ENCODE data around the gene MICAL3. TPM values are rescaled to one million over a fixed set of nuclear protein-coding genes. Genes with fewer than 3 reads are reported as not detected.

Gene MICAL3
- polyA plus RNA-seq, 1 donor, result 36.1 TPM

DNA sequence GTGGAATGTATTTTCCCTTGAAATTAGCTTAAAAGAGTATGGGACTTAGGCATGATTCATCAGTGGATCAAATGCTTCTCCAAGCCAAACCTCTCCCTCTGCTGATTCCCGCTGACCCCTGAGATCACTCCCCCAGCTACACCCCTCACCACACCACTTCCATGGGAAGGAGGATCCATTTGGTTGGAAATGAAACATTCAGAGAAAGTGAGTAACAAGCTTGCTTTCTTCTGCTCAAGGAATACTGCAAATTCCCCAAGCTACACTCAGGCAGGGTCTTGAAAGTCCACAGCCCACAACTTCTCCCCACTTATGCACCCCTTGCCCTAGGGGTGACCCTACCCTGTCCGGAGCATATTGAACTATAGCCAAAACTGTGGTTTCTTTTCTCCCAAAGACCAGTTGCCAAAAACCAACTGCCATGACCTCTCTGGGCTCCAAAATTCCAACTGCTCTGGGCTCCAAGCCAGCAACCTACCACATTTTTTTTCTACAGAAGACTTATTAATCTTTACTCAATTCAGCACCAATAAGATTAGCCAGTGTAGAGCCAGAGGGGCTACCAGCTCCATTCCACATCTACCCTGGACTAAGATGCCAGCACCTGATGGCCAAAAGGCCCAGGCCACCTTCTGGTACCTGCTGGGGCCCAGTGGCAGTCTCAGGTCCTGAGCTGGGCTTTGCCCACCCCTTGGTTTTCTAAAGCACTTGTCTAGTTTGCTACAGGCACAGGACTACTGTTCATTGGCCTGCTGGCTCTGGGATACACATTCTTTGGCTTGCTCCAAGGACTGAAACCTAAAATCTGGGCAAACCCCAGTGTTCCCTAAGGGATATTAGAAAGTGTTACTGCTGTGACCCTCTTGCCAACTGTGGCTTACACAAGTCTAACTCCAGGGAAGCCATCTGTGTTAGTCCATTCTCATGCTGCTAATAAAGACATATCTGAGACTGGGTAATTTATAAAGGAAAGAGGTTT lies 101.1 kb downstream of the MICAL3 start:
- H3K27ac ChIP-seq (ENCODE audit: low read length), result no peak overlapping the region
- H3K4me3 ChIP-seq (ENCODE audit: low read length), result no peak overlapping the region
- no peak for DNase-seq
- WGBS (ENCODE audit: insufficient coverage, low lambda C conversion rate), result no CpG with 5 or more reads among the region's 2 CpGs
- H3K4me1 ChIP-seq (ENCODE audit: control insufficient read depth, insufficient read depth, low read length), result peaks cover 26% of the 10 kb centered on the region
- H3K36me3 ChIP-seq (ENCODE audit: control insufficient read depth, insufficient read depth, low read length), result no peaks in the 10 kb centered on the region
- no peaks in the 10 kb centered on the region for H3K9me3 ChIP-seq (ENCODE audit: control insufficient read depth, low read depth, low read length)
- no peaks in the 10 kb centered on the region for H3K27me3 ChIP-seq (ENCODE audit: control insufficient read depth, insufficient read depth, low read length)

DNA sequence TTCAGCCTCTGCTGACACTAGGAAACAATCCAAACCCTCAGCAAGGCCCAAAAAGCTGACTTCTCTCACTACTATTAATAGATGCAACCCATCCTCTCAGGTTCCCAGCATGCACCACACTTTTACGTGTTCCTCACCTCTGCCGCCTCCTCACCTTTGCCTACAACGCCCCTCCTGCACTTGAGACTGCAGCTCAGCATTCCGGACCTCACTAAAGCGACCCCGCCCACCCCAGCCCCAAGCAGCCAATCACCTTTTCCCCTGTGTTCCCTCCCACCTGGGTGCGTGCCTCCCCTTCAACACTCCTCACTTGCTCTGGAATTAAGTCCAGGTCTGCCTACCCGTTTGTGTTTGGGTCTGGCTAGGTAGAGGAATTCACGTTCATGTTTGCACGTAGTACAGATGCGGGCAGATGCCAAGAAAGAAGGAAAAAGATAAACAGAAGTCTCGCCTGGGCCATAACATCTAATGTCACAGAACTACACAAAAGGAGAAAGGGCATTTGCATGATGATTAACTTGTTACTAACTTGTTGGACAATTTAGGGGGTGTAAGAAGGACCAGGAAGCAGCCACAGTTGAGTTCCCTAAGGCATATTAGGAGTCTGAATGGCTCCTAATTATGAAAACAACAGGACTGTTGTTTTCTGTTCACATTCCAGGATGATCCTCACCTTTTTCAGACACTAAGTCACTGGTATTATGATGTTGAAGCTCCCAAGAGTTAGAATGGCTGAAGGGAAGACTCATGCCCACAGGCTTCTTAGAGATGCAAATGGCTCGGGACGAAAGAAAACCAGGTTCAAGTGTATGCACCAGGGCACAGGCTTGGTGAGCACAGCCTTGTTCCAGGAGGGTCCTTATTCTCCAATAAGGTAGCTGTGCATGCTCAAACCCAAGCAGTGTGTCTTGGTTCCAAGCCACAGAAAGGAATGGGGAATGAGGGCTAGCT lies 102.2 kb downstream of the MICAL3 start:
- Histone ChIP-seq H3K27ac (ENCODE audit: low read length) (peak overlapping the region; percentile 39), H3K4me1 (ENCODE audit: control insufficient read depth, insufficient read depth, low read length) (peaks cover 34% of the 10 kb centered on the region), H3K9me3 (ENCODE audit: control insufficient read depth, low read depth, low read length) (no peaks in the 10 kb centered on the region), H3K27me3 (ENCODE audit: control insufficient read depth, insufficient read depth, low read length) (no peaks in the 10 kb centered on the region), H3K4me3 (ENCODE audit: low read length) (no peak overlapping the region), H3K36me3 (ENCODE audit: control insufficient read depth, insufficient read depth, low read length) (no peaks in the 10 kb centered on the region)
- WGBS (ENCODE audit: insufficient coverage, low lambda C conversion rate), result no CpG with 5 or more reads among the region's 14 CpGs
- peak; percentile 81 to 91 for DNase-seq

DNA sequence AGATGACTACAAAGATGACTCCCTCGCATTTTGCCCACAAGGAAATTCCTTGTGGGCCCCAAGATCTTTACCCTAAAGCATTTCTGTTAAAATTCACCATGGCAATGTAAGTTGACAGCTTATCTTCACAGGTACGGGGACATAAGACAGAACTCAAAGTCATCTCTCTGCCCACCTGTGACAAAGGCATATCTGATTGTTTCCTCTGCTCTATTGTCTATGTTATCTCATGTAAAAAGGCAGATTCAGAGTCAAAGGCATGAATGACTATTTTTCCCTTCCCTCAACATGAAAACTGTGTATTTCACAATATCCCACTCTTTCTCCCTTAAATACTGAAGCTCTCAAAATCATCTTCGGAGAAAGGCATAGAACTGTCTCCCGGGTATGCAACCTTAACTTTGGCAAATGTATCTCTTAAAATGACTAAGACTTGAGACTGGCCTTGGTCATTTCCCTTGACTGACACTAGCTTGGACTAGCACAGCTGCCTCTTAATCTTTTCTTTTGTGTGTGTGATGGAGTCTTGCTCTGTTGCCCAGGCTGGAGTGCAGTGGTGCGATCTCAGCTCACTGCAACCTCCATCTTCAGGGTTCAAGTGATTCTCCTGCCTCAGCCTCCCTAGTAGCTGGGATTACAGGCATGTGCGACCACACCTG lies 103.2 kb downstream of the MICAL3 start:
- no peak overlapping the region for H3K4me3 ChIP-seq (ENCODE audit: low read length)
- H3K9me3 ChIP-seq (ENCODE audit: control insufficient read depth, low read depth, low read length), result no peaks in the 10 kb centered on the region
- WGBS (ENCODE audit: insufficient coverage, low lambda C conversion rate), result 40% methylated on average over 1 of the region's 6 CpGs
- no peak for DNase-seq
- H3K36me3 ChIP-seq (ENCODE audit: control insufficient read depth, insufficient read depth, low read length), result no peaks in the 10 kb centered on the region
- no peaks in the 10 kb centered on the region for H3K27me3 ChIP-seq (ENCODE audit: control insufficient read depth, insufficient read depth, low read length)
- H3K27ac ChIP-seq (ENCODE audit: low read length), result peak overlapping the region; percentile 43
- peaks cover 34% of the 10 kb centered on the region for H3K4me1 ChIP-seq (ENCODE audit: control insufficient read depth, insufficient read depth, low read length)

DNA sequence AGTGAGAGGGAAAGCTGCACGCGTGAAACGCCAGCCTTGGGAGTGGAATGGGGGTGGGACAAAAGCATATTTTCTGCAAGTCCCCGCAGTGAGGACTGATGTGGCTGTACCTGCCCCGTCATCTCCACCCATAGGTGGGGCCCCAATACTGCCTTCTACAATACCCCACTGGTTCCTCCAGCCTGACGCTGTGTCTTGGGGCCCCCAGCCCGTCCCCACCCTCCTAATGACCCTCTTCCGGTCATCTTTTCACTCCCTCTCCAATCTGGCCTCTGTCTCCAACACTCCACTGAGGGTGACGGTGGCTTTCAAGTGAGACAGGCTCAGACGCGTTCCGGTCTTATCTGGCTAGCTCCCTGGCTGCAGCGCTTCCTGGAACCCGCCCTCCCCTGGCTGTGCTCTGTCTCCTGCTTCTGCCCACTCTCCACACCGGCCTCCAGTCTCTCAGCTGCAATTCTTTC lies 104.2 kb downstream of the MICAL3 start:
- no peaks in the 10 kb centered on the region for H3K9me3 ChIP-seq (ENCODE audit: control insufficient read depth, low read depth, low read length)
- H3K27me3 ChIP-seq (ENCODE audit: control insufficient read depth, insufficient read depth, low read length), result no peaks in the 10 kb centered on the region
- peaks cover 34% of the 10 kb centered on the region for H3K4me1 ChIP-seq (ENCODE audit: control insufficient read depth, insufficient read depth, low read length)
- no CpG with 5 or more reads among the region's 15 CpGs for WGBS (ENCODE audit: insufficient coverage, low lambda C conversion rate)
- H3K4me3 ChIP-seq (ENCODE audit: low read length), result peak overlapping the region; percentile 2
- H3K36me3 ChIP-seq (ENCODE audit: control insufficient read depth, insufficient read depth, low read length), result no peaks in the 10 kb centered on the region
- H3K27ac ChIP-seq (ENCODE audit: low read length), result peak overlapping the region; percentile 43
- peak; percentile 78 to 91 for DNase-seq

DNA sequence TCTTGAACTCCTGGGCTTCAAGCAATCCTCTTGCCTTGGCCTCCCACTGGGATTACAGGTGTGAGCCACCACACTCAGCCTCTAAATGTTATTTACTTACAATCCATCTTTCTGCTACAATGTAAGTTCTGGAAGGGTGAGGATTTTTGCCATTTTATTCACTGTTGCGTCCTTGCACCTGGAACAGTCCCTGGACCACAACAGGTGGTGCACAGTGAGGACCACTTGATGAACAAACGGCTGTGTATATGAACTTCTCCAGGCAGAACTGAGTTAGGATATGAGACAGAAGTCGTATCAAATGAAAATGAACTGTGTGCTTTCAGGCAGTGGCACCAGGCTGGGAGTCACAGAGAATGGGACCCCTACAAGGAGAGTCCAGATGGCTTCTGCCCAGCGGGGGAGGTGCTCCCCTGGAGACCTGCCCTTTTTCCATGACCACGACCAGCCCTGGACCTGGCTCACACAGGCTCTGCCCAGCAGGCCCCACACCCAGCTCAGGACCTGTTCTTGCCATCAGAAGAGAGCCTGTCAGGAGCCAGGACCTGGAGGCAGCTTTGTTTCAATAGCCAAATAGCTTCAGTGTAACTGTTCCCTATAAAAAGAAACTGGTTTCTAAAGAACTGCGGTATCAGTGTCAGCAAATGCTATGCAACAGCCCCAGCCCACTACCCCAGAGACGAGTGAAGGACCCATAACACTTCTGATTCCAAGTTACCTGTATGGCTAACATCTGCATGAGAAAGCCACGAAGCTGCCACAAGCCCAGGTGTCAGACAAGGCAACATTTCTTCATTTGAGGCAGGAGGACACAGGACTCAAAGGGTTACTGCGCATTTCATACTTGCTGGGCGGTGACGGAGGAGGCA lies 104.9 kb downstream of the MICAL3 start:
- no peak for DNase-seq
- Histone ChIP-seq H3K9me3 (ENCODE audit: control insufficient read depth, low read depth, low read length) (no peaks in the 10 kb centered on the region), H3K4me1 (ENCODE audit: control insufficient read depth, insufficient read depth, low read length) (peaks cover 34% of the 10 kb centered on the region), H3K27me3 (ENCODE audit: control insufficient read depth, insufficient read depth, low read length) (no peaks in the 10 kb centered on the region), H3K4me3 (ENCODE audit: low read length) (peak overlapping the region; percentile 2), H3K27ac (ENCODE audit: low read length) (peak overlapping the region; percentile 43), H3K36me3 (ENCODE audit: control insufficient read depth, insufficient read depth, low read length) (no peaks in the 10 kb centered on the region)
- 80% methylated on average over 1 of the region's 11 CpGs for WGBS (ENCODE audit: insufficient coverage, low lambda C conversion rate)

DNA sequence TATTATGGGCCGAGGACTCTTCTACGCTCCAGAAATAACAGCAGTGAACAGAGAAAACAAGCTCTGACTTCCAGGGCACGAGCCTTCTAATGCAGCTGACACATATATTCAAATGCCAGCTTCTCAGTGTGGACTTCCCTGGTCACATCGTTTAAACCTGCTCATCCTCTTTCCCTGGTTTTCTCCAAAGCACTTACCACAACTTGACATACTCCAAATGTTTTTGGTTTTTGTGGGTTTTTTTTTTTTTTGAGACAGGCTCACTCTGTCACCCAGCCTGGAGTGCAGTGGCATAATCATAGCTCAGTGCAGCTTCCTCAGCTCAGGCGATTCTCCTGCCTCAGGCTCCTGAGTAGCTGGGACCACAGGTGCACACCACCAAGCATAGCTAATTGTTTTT lies 105.5 kb downstream of the MICAL3 start:
- Histone ChIP-seq H3K4me1 (ENCODE audit: control insufficient read depth, insufficient read depth, low read length) (peaks cover 34% of the 10 kb centered on the region), H3K36me3 (ENCODE audit: control insufficient read depth, insufficient read depth, low read length) (no peaks in the 10 kb centered on the region), H3K27me3 (ENCODE audit: control insufficient read depth, insufficient read depth, low read length) (no peaks in the 10 kb centered on the region), H3K27ac (ENCODE audit: low read length) (no peak overlapping the region), H3K9me3 (ENCODE audit: control insufficient read depth, low read depth, low read length) (no peaks in the 10 kb centered on the region), H3K4me3 (ENCODE audit: low read length) (no peak overlapping the region)
- no peak for DNase-seq
- 100% methylated on average over 1 of the region's 5 CpGs for WGBS (ENCODE audit: insufficient coverage, low lambda C conversion rate)

DNA sequence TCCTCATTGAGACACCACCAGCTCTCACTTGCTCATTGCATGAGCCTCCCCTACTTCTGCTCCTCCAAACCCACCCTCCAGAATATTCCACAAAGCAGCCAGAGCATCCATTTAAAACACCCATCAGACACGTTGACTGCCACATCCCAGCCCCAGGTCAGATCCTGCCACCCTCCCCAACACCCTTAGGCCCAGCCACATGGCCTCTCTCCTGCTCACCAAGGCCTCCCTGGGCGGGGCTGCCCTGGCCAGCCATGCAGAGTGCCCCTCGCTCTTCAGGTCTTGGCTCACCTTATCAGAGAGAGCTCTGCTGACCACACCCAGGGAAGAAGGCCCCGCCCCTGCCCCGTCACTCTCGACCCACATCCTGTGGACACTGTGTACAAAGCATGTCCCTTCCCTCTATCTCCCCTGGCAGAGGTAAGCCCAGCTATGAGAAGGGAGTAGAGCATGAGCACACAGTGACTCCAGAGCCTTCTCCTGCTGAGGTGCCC lies 106.8 kb downstream of the MICAL3 start:
- no peaks in the 10 kb centered on the region for H3K9me3 ChIP-seq (ENCODE audit: control insufficient read depth, low read depth, low read length)
- no CpG with 5 or more reads among the region's 6 CpGs for WGBS (ENCODE audit: insufficient coverage, low lambda C conversion rate)
- no peak overlapping the region for H3K4me3 ChIP-seq (ENCODE audit: low read length)
- no peaks in the 10 kb centered on the region for H3K27me3 ChIP-seq (ENCODE audit: control insufficient read depth, insufficient read depth, low read length)
- DNase-seq, result peak; percentile 60 to 78
- H3K36me3 ChIP-seq (ENCODE audit: control insufficient read depth, insufficient read depth, low read length), result no peaks in the 10 kb centered on the region
- H3K27ac ChIP-seq (ENCODE audit: low read length), result no peak overlapping the region
- peaks cover 30% of the 10 kb centered on the region for H3K4me1 ChIP-seq (ENCODE audit: control insufficient read depth, insufficient read depth, low read length)

DNA sequence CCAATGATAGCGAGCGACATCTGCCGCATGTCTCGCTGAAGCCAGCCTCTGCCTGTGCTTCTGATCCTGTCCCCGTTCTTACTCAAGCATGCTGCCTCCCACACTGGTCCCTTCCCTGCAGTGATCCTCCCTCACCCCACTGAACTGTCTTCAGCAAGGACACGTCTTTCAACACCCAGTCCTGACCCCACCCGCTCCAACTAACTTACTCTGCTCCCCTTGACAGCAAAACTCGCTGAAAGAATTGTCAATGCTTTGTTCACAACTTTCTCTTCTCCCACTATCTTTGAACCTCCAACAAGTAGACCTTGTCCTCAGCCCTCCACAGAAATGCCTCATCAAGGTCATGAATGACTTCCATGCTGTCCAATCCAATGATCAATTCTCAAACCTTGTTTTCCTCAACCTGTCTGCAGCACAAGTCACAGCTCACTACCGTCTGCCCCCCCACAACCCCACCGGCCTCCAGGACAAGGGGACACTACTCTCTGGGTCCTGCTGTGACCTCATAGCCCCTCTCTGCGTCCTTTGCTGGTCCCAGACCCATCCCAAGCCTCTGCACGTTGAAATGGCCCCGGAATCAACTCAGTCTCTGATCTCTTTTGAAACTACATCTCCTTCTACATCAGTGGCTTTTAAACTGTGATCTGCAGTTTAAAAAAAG lies 108.0 kb downstream of the MICAL3 start:
- Histone ChIP-seq H3K27ac (ENCODE audit: low read length) (no peak overlapping the region), H3K27me3 (ENCODE audit: control insufficient read depth, insufficient read depth, low read length) (no peaks in the 10 kb centered on the region), H3K4me1 (ENCODE audit: control insufficient read depth, insufficient read depth, low read length) (peaks cover 25% of the 10 kb centered on the region), H3K9me3 (ENCODE audit: control insufficient read depth, low read depth, low read length) (no peaks in the 10 kb centered on the region), H3K4me3 (ENCODE audit: low read length) (no peak overlapping the region), H3K36me3 (ENCODE audit: control insufficient read depth, insufficient read depth, low read length) (no peaks in the 10 kb centered on the region)
- 72% methylated on average over 3 of the region's 13 CpGs for WGBS (ENCODE audit: insufficient coverage, low lambda C conversion rate)
- no peak for DNase-seq

DNA sequence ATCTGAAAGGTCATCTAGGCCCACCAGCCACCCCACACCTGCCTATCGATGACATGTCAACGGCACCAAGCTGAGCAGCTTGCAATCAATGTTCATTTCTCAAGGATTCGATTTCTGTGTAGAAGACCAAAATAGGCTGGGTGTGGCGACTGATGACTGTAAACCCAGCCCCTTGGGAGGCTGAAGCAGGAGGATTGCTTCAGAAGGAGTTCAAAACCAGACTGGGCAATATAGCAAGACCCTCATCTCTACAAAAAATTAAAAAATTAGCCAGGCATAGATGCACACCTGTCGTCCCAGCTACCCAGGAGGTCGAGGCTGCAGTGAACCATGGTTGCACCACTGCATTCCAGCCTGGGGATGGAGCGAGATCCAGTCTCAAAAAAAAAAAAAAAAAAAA lies 108.7 kb downstream of the MICAL3 start:
- H3K4me3 ChIP-seq (ENCODE audit: low read length), result no peak overlapping the region
- WGBS (ENCODE audit: insufficient coverage, low lambda C conversion rate), result no CpG with 5 or more reads among the region's 7 CpGs

More for the DNA sequence above, 108.7 kb downstream of the MICAL3 start:
- Histone ChIP-seq H3K27me3 (ENCODE audit: control insufficient read depth, insufficient read depth, low read length) (no peaks in the 10 kb centered on the region), H3K36me3 (ENCODE audit: control insufficient read depth, insufficient read depth, low read length) (no peaks in the 10 kb centered on the region), H3K27ac (ENCODE audit: low read length) (no peak overlapping the region), H3K9me3 (ENCODE audit: control insufficient read depth, low read depth, low read length) (no peaks in the 10 kb centered on the region), H3K4me1 (ENCODE audit: control insufficient read depth, insufficient read depth, low read length) (peaks cover 19% of the 10 kb centered on the region)
- no peak for DNase-seq
